ENCODE results near the gene ZYX.
"Not testable (repeated sequence)": the region's sequence is repeated elsewhere in the genome, so short reads cannot be mapped to it uniquely, and the experiment has no call there.

The ZYX gene

GRCh38 chr7:143389316-143390103, 8.4 kb downstream of the ZYX start:
- H3K36me3 ChIP-seq (ENCODE audit: control insufficient read depth, low read depth, low read length): peaks cover 79% of the 10 kb centered on the region
- no peak overlapping the region for H3K9ac ChIP-seq (ENCODE audit: low read length)
- H3K4me3 ChIP-seq (ENCODE audit: low read length): no peak overlapping the region
- no peaks in the 10 kb centered on the region for H3K27me3 ChIP-seq (ENCODE audit: control insufficient read depth, insufficient read depth, low read length)
- H3K9me3 ChIP-seq (ENCODE audit: control insufficient read depth, low read depth, low read length): no peaks in the 10 kb centered on the region
- no peaks in the 10 kb centered on the region for H3K4me1 ChIP-seq (ENCODE audit: control insufficient read depth, low read depth, low read length)
- H3K27ac ChIP-seq (ENCODE audit: low read length): no peak overlapping the region

- Histone ChIP-seq H3K9me3 (ENCODE audit: control insufficient read depth, low read depth, low read length) (no peaks in the 10 kb centered on the region), H3K27me3 (ENCODE audit: control insufficient read depth, insufficient read depth, low read length) (no peaks in the 10 kb centered on the region), H3K36me3 (ENCODE audit: control insufficient read depth, low read depth, low read length) (peaks cover 80% of the 10 kb centered on the region), H3K9ac (ENCODE audit: low read length) (no peak overlapping the region), H3K27ac (ENCODE audit: low read length) (no peak overlapping the region), H3K4me3 (ENCODE audit: low read length) (no peak overlapping the region), H3K4me1 (ENCODE audit: control insufficient read depth, low read depth, low read length) (no peaks in the 10 kb centered on the region)
Measured at GRCh38 chr7:143390104-143390772, 9.1 kb downstream of the ZYX start.

- Histone ChIP-seq H3K9ac (ENCODE audit: low read length) (no peak overlapping the region), H3K4me1 (ENCODE audit: control insufficient read depth, low read depth, low read length) (no peaks in the 10 kb centered on the region), H3K36me3 (ENCODE audit: control insufficient read depth, low read depth, low read length) (peaks cover 82% of the 10 kb centered on the region), H3K27me3 (ENCODE audit: control insufficient read depth, insufficient read depth, low read length) (no peaks in the 10 kb centered on the region), H3K9me3 (ENCODE audit: control insufficient read depth, low read depth, low read length) (no peaks in the 10 kb centered on the region), H3K4me3 (ENCODE audit: low read length) (no peak overlapping the region), H3K27ac (ENCODE audit: low read length) (no peak overlapping the region)
Measured at GRCh38 chr7:143390773-143391317, 9.7 kb downstream of the ZYX start.

- peaks cover 88% of the 10 kb centered on the region for H3K36me3 ChIP-seq (ENCODE audit: control insufficient read depth, low read depth, low read length)
- H3K9ac ChIP-seq (ENCODE audit: low read length): no peak overlapping the region
- no peak overlapping the region for H3K27ac ChIP-seq (ENCODE audit: low read length)
- no peaks in the 10 kb centered on the region for H3K9me3 ChIP-seq (ENCODE audit: control insufficient read depth, low read depth, low read length)
- H3K4me1 ChIP-seq (ENCODE audit: control insufficient read depth, low read depth, low read length): no peaks in the 10 kb centered on the region
- no peaks in the 10 kb centered on the region for H3K27me3 ChIP-seq (ENCODE audit: control insufficient read depth, insufficient read depth, low read length)
- H3K4me3 ChIP-seq (ENCODE audit: low read length): no peak overlapping the region
Measured at GRCh38 chr7:143391462-143392404, 10.6 kb downstream of the ZYX start.

- H3K9me3 ChIP-seq (ENCODE audit: control insufficient read depth, low read depth, low read length); H3K4me3 ChIP-seq (ENCODE audit: low read length); H3K4me1 ChIP-seq (ENCODE audit: control insufficient read depth, low read depth, low read length); H3K27ac ChIP-seq (ENCODE audit: low read length); H3K27me3 ChIP-seq (ENCODE audit: control insufficient read depth, insufficient read depth, low read length); H3K9ac ChIP-seq (ENCODE audit: low read length): not testable (repeated sequence)
- H3K36me3 ChIP-seq (ENCODE audit: control insufficient read depth, low read depth, low read length): peaks cover 95% of the 10 kb centered on the region
Measured at GRCh38 chr7:143392427-143392826, 11.3 kb downstream of the ZYX start.

- Histone ChIP-seq H3K27ac (ENCODE audit: low read length) (no peak overlapping the region), H3K4me1 (ENCODE audit: control insufficient read depth, low read depth, low read length) (no peaks in the 10 kb centered on the region)
Measured at GRCh38 chr7:143392875-143393266, 11.7 kb downstream of the ZYX start.

GRCh38 chr7:143393267-143394041, 12.3 kb downstream of the ZYX start:
- Histone ChIP-seq H3K9ac (ENCODE audit: low read length) (no peak overlapping the region), H3K27ac (ENCODE audit: low read length) (no peak overlapping the region), H3K36me3 (ENCODE audit: control insufficient read depth, low read depth, low read length) (peaks cover 97% of the 10 kb centered on the region), H3K9me3 (ENCODE audit: control insufficient read depth, low read depth, low read length) (no peaks in the 10 kb centered on the region), H3K4me1 (ENCODE audit: control insufficient read depth, low read depth, low read length) (no peaks in the 10 kb centered on the region), H3K27me3 (ENCODE audit: control insufficient read depth, insufficient read depth, low read length) (no peaks in the 10 kb centered on the region), H3K4me3 (ENCODE audit: low read length) (no peak overlapping the region)

More at GRCh38 chr7:143392875-143393266, 11.7 kb downstream of the ZYX start:
- Histone ChIP-seq H3K9me3 (ENCODE audit: control insufficient read depth, low read depth, low read length) (no peaks in the 10 kb centered on the region), H3K27me3 (ENCODE audit: control insufficient read depth, insufficient read depth, low read length) (no peaks in the 10 kb centered on the region), H3K4me3 (ENCODE audit: low read length) (no peak overlapping the region), H3K9ac (ENCODE audit: low read length) (no peak overlapping the region), H3K36me3 (ENCODE audit: control insufficient read depth, low read depth, low read length) (peaks cover 95% of the 10 kb centered on the region)

GRCh38 chr7:143394068-143394467, 12.9 kb downstream of the ZYX start:
- Histone ChIP-seq H3K9me3 (ENCODE audit: control insufficient read depth, low read depth, low read length) (no peaks in the 10 kb centered on the region), H3K27ac (ENCODE audit: low read length) (no peak overlapping the region), H3K27me3 (ENCODE audit: control insufficient read depth, insufficient read depth, low read length) (no peaks in the 10 kb centered on the region), H3K4me1 (ENCODE audit: control insufficient read depth, low read depth, low read length) (no peaks in the 10 kb centered on the region), H3K4me3 (ENCODE audit: low read length) (no peak overlapping the region), H3K9ac (ENCODE audit: low read length) (no peak overlapping the region), H3K36me3 (ENCODE audit: control insufficient read depth, low read depth, low read length) (peaks cover 97% of the 10 kb centered on the region)

GRCh38 chr7:143394777-143395176, 13.6 kb downstream of the ZYX start:
- Histone ChIP-seq H3K36me3 (ENCODE audit: control insufficient read depth, low read depth, low read length) (peaks cover 97% of the 10 kb centered on the region), H3K9me3 (ENCODE audit: control insufficient read depth, low read depth, low read length) (no peaks in the 10 kb centered on the region), H3K27ac (ENCODE audit: low read length) (no peak overlapping the region), H3K9ac (ENCODE audit: low read length) (no peak overlapping the region), H3K27me3 (ENCODE audit: control insufficient read depth, insufficient read depth, low read length) (no peaks in the 10 kb centered on the region), H3K4me1 (ENCODE audit: control insufficient read depth, low read depth, low read length) (no peaks in the 10 kb centered on the region), H3K4me3 (ENCODE audit: low read length) (no peak overlapping the region)

- Histone ChIP-seq H3K27me3 (ENCODE audit: control insufficient read depth, insufficient read depth, low read length) (no peaks in the 10 kb centered on the region), H3K9ac (ENCODE audit: low read length) (no peak overlapping the region), H3K36me3 (ENCODE audit: control insufficient read depth, low read depth, low read length) (peaks cover 97% of the 10 kb centered on the region), H3K4me3 (ENCODE audit: low read length) (no peak overlapping the region), H3K27ac (ENCODE audit: low read length) (no peak overlapping the region), H3K4me1 (ENCODE audit: control insufficient read depth, low read depth, low read length) (no peaks in the 10 kb centered on the region), H3K9me3 (ENCODE audit: control insufficient read depth, low read depth, low read length) (no peaks in the 10 kb centered on the region)
Measured at GRCh38 chr7:143395187-143396149, 14.3 kb downstream of the ZYX start.
